Measurements from ENCODE around the gene PLEKHG5.
A peak's percentile ranks its signal among the peaks of the same experiment; 100 is the strongest.

The PLEKHG5 gene

GRCh38 chr1:6475381-6476133 is 15.9 kb downstream of the PLEKHG5 start:
- DNase-seq = peak in 1 of 2 donors; percentile 17

- DNase-seq = no peak
Observed at GRCh38 chr1:6474815-6475282, 16.6 kb downstream of the PLEKHG5 start.

- no peak for DNase-seq
Observed at GRCh38 chr1:6473974-6474814, 17.3 kb downstream of the PLEKHG5 start.

GRCh38 chr1:6473156-6473555 is 18.3 kb downstream of the PLEKHG5 start:
- no peak for DNase-seq

GRCh38 chr1:6472391-6472790 is 19.1 kb downstream of the PLEKHG5 start:
- DNase-seq = no peak

- no peak for DNase-seq
Observed at GRCh38 chr1:6471970-6472368, 19.5 kb downstream of the PLEKHG5 start.

GRCh38 chr1:6471086-6471969 is 20.1 kb downstream of the PLEKHG5 start:
- no peak for DNase-seq

GRCh38 chr1:6470132-6471085 is 21.1 kb downstream of the PLEKHG5 start:
- no peak for DNase-seq

- no peak for DNase-seq
Observed at GRCh38 chr1:6468729-6469461, 22.6 kb downstream of the PLEKHG5 start.

GRCh38 chr1:6467744-6468688 is 23.5 kb downstream of the PLEKHG5 start:
- no peak for DNase-seq

GRCh38 chr1:6467224-6467623 is 24.2 kb downstream of the PLEKHG5 start:
- DNase-seq = no peak

GRCh38 chr1:6466751-6467150 is 24.7 kb downstream of the PLEKHG5 start:
- DNase-seq = no peak

- DNase-seq = no peak
Observed at GRCh38 chr1:6466023-6466422, 25.4 kb downstream of the PLEKHG5 start, which contains the start of gene TNFRSF25. Gene TNFRSF25, minus strand, starts transcription at chr1:6466173. Its CDS starts 66 bp downstream, at chr1:6466107.

GRCh38 chr1:6465461-6466005 is 25.9 kb downstream of the PLEKHG5 start:
- no peak for DNase-seq

- no peak for DNase-seq
Observed at GRCh38 chr1:6464915-6465314, 26.6 kb downstream of the PLEKHG5 start.

- DNase-seq = no peak
Observed at GRCh38 chr1:6464514-6464836, 27.0 kb downstream of the PLEKHG5 start.

GRCh38 chr1:6463120-6463412 is 28.4 kb downstream of the PLEKHG5 start:
- DNase-seq = no peak

GRCh38 chr1:6462412-6463119 is 28.9 kb downstream of the PLEKHG5 start:
- no peak for DNase-seq

Data from hippocampal formation (tissue), 2 donors.